Suppressor macrophage treated with lipopolysaccharide for 1 hour (primary cell): ENCODE measurements around the gene FSTL4.
"Not testable (repeated sequence)": the region's sequence is repeated elsewhere in the genome, so short reads cannot be mapped to it uniquely, and the experiment has no call there.

Experiments used
- DNase-seq, 3 donors: peaks; one replicate each; pipeline ENCODE4 v3.0.0-alpha.2; 2020 to 2022

Gene FSTL4

DNA sequence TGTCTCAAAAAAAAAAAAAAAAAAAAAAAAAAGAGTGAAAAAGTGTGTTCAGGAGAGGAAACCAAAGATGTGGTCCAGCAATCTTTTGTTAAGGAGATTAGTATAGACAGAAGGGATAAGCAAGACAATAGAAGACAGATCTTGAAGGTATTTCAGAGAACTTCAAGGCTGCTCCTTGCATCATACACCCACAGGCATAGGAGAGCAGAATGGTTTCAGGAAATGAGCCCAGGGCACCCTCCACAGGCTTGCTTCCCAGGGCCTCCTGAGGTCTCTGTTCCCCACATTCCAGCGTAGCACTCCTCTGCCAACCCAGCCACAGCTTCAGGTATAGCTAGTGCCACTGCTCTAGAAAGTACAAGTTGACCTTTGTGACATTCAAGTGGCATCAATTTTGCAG, 65.8 kb downstream of the FSTL4 start:
- no peak for DNase-seq

DNA sequence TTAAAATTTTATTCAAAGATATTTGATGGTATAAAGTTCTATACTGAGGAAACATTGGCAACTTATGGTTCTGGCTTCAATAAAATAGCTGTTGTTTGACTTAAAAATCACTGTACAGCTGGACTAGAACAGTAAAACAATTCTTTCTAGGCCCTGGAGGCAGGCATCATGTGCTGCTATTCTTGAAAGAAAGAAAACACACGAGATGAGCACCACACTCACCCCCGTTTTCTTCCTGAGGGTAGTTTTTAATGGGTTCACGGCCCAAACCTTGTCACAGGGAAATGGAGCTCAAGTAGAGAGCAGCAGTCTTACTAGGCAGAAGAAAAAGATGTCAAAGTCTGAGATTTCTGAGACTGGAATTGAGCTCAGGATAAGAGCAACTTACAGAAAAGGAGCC, 68.0 kb downstream of the FSTL4 start:
- DNase-seq, result no peak

DNA sequence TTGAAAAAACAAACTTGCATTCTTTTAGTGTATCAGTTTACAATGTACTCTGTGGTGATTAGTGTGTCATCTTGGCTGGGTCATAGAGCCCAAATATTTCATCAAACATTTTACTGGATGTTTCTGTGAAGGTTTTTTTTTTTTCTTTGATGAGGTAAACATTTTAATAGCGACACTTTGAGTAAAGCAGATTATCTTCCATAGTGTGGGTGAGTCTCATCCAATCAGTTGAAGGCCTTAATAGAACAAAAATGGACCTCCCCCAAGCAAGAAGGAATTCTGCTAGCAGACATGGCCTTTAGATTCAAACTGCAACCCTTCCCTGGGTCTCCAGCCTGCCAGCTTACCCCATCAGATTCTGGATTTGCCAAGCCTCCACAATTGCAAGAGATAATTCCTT, 72.5 kb downstream of the FSTL4 start:
- DNase-seq, result no peak

DNA sequence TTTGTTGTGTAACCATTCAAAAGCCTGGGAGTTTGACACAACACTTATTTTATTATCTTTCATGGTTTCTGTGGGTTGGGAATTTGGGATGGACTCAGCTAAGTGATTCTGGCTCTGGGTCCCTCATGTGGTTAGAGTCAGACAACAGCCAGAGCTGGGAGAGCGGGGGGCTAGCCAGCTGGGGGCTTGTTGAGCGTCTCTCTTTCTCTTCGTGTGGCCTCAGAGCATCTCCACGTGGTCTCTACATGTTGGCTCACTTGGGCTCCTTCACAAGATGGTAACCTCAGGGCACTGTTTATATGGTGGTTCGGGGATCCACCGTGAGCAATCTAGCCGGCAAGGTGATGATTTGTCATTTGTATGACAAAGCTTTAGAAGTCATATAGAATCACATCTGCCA, 73.6 kb downstream of the FSTL4 start:
- no peak for DNase-seq

DNA sequence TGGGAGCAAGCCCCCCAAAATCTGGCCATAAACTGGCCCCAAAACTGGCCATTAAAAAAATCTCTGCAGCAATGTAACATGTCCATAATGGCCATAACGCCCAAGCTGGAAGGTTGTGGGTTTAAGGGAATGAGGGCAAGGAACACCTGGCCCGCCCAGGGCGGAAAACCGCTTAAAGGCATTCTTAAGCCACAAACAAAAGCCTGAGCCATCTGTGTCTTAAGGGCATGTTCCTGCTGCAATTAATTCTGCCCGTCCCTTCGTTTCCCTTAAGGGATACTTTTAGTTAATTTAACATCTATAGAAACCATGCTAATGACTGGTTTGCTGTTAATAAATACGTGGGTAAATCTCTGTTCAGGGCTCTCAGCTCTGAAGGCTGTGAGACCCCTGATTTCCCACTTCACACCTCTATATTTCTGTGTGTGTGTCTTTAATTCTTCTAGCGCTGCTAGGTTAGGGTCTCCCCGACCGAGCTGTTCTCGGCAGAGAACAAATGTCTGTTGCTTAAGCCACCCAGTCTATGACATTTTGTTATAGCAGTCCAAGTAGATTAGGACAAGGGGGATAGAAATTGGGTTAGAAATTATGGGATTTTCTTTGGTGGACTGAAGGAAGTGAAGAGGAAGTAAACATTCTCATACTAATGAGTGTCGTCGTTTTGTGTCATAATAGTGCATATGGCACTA, 77.0 kb downstream of the FSTL4 start:
- not testable (repeated sequence) for DNase-seq

DNA sequence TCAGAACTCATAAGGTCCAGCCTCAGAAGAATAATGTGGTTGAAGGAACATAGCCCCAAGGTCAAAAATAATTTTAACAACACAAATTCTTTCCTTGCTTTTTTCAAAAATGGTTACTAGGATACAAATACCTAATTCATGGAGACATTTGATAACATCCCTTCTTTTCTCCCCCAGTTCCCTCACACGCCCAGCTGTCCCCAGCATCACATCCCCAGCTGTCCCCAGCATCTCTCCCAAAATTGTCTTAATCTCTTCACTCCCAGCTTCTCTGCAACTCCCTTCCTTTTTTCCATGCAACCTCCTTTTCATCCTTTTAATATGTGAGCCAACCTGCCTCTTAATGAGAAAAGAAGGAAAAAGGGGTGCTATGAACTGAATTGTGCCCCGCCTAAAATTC, 77.8 kb downstream of the FSTL4 start:
- no peak for DNase-seq

DNA sequence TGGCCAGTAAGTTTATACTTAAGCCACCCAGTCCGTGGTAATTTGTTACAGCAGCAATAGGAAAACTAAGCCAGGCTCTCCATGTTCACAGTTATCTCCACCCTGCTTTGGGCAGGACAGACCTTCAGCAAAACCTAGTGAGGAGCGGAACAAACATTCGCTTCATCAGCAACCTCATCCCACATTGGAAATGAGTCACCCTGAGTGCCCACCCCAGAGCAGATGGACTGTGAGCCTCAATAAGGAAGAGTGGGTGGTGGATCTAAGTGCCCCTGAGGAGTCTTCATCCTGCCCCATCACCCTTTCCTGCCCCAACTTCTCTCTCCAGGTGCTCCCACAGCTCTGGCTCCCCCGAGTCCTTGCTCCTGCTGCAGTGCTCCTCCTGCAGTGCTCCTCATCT, 78.8 kb downstream of the FSTL4 start:
- no peak for DNase-seq

DNA sequence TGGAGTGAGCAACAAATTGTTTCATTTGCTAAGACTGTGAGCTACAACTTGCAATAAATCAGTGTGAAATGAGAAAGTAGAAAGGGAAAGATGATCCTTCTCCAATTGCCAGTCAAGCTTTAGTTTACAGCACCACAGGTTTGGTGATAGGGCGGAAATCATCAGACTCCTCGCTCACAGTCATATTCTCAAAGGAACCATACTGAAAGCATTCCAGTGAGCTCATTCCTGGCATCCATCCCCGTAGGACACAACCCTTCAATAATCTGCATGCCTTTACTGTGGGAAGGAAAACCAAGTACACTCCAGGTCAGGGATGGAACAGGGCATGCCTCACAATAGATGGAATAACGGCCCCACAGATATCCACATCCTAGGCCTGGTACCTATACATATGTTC, 80.7 kb downstream of the FSTL4 start:
- DNase-seq, result no peak

DNA sequence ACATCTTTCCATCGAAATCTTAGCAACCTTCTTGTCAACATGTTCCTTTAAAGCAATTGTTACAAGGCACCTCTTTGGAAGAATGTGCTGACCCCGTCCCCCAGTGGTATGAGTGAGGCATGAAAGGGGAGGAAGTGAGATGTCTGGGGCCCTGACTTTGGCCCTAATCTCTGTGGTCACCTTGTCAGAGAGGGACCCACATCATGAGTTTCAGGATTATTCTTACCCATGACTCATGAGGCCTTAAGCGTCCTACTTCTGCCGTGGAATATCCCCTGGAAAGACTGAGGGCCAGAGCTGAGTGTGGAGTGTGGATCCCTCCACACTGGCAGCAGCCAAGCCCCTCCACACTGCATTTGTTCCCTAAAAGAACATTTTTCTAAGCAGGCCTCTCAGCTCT, 81.2 kb downstream of the FSTL4 start:
- no peak for DNase-seq

DNA sequence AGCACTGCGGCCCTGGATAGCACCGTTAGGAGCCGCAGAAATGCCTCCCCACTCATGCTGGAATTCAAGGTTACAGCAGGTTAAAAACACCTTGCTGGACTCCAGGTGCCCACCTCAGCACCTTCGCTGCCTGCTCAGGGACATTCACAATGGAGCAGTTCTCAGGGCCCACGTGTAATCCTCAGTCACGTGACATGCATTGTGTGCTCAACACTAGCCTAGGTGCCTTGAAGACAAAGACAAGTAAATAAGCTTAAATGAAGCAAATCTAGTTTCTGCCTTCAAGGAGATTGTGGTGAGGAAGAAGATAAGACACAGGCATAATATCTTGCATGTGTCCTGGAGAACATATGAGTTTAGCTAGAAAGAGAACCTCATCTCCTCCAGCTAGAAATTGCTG, 82.1 kb downstream of the FSTL4 start:
- DNase-seq, result no peak

DNA sequence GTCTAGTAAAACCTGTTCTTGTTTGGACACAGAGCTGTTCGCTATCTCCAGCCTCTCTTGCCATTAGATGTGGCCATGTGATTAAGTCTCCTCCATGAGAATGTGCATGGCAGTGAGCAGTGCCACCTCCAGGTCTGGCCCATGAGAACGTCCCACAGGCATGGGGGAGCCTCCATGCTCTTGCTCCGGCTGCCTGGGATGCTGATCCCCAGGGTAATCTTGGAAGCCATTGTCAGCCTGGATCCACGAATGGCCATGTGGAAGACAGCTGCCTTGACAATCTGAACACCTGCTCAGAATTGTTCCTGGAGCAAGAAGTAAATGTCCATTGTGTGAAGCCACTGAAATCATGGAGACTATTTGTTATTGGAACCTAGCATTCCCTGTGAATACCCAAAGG, 83.5 kb downstream of the FSTL4 start:
- no peak for DNase-seq

DNA sequence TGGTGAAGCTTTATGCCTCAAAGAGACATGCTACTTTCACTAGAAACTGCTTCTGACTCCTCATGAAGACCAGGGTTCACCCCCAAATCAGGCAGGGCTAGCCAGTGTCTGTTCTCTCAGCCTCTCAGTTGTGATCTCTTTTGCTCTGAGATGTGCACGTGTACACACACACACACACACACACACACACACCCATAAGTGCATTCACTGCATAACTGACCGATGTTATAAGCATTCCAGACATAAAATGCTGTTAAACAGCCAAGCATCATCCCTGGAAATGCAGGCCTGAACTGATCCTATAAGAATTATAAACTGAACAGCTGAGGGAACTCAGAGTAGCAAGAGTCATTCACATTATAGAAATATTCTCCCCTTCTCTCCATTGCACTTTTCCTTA, 85.0 kb downstream of the FSTL4 start:
- DNase-seq, result no peak

DNA sequence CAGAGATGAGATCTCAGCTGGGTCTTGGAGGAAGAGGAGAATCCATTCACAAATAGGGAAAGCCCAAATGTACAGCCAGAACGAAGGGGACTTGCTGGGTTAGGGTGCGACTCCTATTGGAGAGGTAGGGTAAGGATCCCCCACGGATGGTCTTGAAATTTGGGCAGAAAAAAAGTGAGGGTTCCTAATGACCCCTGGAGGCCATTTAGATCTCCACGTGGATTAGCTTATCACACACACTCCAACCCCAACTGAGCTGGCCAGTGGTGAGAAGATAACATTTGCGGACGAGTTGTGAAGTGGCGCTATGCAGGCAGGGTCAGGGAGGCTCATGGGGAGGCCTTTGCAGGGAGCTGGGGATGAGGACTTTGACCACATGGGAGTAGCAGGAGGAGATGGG, 86.0 kb downstream of the FSTL4 start:
- DNase-seq, result no peak

DNA sequence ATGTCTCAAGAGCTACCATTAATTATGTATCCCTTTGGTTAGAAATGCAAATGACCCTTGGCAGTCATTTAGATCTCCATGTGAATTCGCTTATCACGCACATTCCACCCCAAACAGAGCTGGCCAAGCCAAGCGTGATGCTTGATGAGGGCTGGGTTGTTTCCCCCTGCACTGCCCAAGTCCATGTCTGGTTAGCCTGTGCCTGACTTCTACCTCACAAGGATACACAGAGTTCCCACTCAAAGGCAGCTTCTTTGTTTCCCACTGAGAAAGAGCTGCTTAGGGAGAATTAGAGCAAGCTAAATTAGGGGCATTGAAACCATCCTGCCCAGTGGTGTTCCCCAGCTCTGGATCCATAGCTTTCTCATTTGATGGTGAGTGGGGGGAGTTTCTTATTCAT, 87.2 kb downstream of the FSTL4 start:
- no peak for DNase-seq

DNA sequence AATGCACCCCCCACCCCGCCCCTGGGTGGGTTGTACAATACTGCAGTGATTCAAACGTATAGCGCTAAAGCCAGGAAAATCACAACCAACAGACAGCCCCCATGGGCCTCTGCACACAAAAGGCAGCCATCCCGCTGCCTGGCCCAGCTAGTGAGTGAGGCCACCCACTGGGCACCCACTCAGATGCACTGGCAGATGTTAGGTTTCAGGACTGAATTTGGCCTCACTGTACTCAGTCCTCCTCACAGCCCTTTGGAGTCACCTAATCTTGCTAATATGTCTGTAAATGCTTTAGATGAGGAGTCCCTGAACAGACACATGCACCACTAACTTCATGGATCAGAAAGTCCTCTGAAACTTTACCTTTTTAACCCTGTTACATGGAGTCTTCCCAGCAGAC, 87.7 kb downstream of the FSTL4 start:
- DNase-seq, result no peak

DNA sequence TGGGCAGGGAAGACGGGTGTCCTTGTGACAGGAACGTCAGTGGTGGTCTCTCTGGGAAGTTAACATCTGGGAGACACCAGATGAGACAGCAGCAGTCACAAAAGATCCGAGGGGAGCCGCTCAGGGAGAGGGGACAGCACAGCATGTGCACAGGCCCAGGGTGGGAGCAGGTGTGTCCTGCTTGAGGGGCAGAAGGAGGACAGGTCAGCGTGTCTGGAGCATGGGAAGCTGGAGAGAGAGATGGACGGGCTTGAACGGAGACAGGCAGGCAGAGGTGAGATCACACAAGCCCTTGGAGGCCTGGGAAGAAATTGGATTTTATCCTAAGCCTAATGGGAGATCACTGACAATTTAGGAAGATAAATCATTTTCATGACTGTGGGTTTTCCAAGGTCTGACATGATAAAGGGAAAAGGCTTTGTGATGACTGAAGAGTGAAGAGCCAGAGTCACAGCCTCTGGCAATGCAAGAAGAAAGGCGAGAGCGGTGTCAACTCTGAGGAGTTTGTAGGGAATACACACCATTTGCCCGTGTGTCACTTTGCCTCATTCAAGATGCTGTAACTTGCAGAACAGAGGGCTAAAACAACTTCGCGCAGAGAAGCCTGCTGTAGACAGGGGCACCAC, 88.3 kb downstream of the FSTL4 start:
- DNase-seq, result no peak

DNA sequence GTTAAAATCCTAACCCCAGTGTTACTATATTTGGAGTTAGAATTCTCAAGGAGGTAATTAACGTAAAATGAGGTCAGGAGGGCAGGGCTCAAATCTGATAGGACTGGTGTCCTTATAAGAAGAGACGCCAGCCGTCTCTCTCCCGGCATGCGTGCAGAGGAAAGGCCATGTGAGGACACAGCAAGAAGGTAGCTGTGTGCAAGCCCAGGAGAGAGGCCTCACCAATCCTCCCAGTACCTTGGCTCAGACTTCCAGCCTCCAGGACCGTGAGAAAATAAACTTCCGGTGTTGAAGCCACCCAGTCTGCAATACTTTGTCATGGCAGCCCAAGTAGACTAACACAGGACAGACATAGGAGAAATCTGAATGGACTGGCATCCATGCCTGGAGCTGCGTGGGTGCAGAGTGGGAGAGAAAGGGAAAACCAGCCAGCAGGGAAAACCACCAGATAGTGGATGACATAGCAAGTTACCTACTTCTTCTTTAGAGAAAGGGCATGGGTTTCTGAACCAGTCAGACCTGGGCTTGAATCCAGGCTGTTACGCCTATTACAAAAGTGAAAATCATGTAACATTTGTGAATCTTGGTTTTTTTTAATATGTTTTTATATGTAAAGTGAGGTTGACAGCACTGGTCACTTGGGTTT, 89.2 kb downstream of the FSTL4 start:
- peak; percentile 38 to 63 (median 51) for DNase-seq

DNA sequence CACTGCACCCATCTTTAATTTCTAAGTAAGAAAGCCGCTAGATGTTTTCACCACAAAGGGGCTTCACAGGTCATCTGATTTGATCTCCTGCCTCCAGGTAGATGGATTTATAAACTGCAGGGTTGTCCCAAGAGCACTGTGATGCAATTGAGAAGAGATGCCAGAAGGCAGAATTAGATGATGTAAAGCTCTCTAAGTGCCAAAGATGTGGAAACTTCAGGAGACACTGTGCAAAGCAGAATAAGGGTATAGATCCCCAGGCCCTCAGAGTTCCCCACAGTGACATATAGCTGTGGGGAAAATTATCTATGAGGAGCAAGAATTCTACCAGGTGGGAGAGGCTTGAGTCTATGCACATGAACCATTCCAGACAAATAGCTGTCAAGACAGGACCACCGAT, 90.5 kb downstream of the FSTL4 start:
- DNase-seq, result no peak

DNA sequence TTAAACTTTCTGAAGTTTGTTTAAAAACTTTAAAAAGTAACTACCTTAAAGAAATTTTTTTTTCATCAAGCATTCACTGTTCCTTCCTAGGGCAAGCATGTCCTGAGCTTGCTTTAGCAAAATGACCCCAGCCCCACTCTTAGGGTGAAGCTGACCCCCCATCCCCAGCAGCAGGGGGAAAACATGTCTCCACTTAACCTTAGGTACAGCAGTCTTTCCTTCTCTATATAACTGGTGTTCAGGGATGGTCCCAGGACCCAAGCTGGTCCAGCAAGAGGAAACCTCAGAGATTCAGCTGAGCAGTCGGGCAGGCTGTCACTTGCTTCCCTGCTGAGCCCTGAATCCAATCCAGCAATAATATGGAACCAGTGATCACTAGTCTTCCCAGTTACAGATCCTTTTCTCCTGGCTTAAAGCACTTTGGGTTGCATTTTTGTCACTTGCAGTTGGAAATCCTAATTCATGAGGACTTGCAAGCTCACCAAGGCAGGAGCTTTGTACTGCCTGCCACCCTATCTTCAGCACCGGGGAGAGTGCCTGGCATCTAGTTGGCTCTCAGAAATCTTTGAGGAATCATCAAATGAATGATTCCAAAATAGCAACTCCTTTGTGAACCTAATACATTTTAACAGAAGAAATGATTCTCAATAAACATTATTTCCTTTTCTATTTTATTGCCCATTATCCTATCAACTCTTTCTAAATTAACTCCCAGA, 91.2 kb downstream of the FSTL4 start:
- no peak for DNase-seq

DNA sequence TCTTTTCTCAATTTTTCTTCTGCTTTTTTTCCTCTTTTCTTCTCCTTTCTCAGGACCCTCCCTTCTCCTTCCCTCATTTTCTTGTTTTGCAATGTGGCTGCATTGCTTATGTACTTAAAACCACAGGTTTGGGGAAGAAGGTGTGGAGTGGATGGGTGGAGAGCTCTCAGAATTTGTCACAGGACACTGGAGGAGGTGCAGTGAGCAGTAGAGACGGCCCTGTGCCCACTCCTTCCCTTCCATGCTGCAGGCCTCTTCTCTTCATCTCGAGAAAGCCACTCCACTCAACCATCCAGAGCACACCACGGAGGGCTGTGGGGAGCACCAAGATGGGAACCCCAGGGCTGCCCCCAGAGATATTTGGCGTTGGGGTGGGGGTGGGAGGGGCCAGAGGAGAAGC, 92.3 kb downstream of the FSTL4 start:
- DNase-seq, result no peak

DNA sequence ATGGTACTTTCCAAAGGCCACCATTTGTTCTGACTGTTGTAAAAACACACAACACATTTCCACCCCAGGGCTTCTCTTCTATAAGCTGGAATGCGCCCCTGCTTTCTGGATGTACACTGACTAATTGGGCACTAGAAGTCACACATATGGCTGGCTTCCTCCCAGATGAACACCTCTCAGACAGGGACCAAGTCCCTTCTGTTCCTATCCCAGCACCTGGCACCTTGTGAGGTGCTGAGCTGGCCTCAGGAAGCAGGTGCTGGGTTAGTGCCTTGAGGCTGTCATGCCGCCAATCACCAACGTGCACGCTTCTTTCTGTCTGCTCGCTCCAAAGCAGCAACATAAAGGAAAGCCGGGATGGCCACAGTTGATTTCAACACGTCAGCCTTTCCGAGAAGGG, 93.2 kb downstream of the FSTL4 start:
- no peak for DNase-seq

DNA sequence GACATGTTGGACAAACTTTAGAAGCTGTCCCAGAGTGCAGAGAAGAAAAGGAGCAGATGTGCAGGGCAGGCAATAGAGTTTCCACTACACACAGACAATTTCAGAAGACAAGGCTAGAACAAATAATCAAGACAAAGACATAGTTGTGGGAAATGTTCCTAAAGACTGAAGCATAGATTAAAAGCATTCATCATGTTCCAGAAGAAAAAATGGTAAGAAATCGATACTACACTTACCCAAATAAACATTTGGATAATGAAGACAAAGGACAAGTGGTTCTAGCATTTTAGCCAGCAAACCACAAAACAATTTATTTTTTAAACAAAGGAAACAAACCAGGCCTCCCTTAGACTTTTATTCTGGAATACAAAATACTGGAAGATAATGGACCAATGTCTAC, 97.9 kb downstream of the FSTL4 start:
- DNase-seq, result no peak

DNA sequence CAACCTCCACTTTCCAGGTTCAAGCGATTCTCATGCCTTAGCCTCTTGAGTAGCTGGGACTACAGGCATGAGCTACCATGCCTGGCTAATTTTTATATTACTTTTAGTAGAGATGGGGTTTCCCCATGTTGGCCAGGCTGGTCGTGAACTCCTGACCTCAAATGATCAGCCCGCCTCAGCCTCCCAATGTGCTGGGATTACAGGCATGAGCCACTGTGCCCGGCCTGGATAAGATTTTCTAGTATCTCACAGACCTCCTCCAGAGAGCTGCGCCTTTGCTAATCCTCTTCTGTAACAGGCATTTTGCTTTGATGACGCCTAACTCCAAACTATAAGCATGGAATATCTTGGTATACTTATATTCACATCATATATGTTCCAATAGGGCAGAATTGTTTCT, 99.4 kb downstream of the FSTL4 start:
- DNase-seq, result no peak

DNA sequence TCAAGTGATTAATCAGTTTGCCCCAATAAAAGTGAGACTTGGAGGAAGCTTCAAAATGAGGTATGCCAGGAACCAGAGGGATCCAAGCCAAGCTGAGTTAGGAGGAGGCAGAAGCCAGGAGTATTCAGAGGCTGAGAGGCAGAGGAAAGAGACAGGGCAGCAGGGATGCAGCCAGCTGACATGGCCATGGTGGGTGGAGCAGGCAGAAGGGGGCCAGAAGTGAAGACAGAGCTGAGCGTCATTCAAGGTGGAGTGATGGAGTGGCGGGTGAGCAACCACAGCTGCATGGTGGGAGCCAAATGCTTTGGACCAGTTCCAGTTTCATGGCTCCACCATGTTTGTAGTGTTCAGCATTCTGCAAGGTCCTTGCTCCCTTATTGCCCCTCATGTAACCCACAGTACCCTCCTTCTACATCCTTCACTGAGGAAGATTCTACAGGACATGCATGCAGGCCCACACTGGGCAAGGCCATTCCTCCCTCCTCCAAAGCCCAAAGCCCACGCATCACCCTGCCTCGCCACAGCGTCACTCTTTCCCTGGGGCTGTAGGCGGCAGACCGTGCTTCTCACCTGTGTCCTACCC, 100.6 kb downstream of the FSTL4 start:
- no peak for DNase-seq
